ENCODE results near the gene SYT17.

SYT17 gene

DNA sequence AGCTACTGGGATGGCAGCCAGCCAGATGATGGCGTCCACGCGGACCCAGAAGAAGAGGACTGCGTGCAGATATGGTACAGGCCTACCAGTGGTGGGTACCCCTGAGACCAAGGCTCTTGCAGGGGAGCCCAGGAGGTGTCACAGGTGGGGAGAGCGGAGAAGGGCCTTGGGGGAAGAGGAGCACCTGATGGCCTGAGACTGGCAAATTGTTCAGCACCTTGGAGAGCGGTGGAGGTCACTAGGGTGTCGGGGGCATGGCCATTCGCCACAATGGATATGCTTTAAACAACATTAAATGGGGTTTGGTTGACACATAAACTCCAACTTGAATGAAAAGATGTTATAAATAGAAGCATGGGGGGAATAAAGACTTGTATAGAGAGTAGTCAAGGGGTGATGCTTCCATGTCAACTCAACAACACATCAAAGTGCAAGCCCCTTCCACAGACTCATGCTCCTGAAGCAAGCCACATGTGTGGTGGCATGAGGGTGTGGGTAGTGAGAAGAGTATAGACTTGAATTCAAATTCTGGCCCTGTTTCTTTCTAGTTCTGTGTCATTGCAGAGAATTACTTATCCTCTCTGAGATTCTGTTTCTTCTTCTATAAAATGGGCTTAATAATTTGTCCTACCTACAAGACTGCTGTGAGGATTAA is 139.7 kb downstream of the SYT17 start:
- no peak for DNase-seq

DNA sequence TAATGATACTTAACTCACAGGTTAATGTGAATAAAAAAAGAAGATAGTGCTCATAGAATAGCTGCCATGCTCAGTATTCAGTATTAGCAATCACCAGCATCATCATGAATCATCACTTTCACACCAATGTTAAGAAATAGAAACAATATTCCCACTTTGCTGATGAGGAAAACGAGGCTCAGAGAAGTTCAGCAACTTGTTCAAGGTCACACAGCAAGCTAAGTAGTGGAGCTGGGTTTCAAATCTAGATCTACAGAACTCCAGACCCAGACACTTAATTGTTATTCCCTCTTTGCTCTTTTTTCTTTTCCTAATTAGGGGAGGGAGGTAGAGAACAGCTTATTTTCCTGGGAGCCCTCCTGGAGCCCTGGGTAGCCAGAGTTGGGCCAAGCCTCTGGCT is 140.4 kb downstream of the SYT17 start:
- DNase-seq: no peak

DNA sequence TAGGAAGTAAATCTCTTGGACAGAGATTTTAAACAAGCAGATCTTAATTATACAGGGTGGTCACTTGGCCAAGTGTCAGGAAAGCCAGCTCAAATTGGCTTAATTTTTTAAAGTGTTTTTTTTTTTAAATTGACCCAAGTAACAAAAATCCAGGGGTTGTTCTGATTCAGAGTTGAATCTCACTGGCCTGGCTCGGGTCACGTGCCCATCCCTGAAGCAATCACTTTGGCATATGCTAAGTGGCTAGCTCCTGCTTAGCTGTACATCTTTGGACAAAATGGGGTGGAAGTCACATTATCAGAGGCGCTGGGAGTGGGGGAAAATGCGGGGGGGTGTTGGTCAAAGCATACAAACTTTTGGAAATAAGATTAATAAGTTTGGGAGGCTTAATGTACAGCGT is 141.1 kb downstream of the SYT17 start:
- DNase-seq: no peak

DNA sequence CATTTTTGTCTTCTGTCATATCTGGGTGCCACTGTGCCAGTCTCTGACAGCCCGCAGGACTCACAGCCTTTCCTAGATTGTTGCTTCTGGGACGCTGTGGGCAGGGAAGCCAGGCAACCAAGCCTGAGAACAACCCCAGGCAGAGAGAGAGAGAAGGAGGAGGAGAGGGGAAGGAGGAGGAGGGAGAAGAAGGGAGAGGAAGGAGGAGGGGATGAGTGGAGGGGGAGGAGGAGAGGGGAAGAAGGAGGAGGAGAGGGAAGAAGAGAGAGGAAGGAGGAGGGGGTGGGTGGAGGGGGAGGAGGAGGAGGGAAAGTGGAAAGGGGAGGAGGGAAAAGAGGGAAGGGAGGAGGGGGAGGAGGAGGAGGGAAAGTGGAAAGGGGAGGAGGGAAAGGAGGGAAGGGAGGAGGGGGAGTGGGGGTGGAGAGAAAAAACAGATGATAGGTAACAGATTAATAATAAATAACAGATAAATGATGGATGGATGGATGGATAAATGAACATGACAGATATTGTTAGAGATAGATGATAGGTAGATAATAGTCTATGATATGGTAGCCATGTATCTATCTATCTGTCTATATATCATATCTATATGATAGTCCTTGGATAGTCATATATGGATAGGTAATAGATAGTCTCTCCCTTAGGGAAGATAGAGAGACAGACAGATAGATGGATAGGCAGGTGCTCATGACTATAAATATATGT is 146.8 kb downstream of the SYT17 start:
- no peak for DNase-seq

DNA sequence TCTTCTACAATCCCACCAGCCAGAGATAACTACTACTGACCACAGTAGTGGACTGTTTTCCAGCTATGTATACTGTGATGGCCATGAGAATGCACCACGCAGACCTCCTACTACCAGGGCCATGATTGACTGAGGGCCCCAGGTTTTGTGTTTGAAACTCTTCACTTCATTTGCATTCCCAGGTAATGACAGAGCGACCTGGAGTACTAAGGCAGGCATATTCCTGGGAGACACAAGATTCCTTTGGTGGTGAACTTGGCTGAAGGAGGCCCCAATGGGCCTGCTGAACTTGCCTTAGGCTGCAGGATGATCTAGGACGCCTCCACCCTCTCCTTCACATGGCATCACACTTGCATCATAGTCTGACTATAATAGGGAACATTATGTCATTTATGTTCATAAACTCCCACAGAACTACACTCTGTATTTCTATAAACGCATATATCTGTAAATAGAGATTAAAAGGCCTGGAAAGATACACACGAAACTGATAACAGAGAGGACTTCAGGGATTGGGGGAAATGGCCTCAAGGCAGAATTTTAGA is 147.9 kb downstream of the SYT17 start:
- no peak for DNase-seq

DNA sequence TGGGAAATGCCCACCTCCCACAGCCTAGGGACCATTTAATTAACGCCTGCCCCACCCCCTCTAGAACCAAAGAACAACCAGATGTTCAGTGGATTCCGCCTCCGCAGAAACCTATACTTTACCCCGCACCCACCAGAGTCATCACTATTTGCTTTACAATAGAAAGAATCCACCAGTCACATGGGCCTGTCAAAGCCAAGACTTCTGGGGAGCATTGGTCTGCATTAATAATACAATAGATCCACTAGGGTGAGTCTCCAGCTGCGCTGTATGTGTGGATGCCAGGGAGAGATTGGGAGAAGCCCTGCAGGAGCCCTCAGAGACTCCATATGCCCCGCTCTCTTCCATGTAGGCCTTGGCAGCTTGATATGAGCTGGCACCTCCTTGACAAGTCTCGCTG is 148.8 kb downstream of the SYT17 start:
- no peak for DNase-seq

All from NCI-H526 treated with DMSO at 0.1 percent for 48 hours (cell line).